CD14-positive monocyte (primary cell): ENCODE results near the gene DCAKD. TPM values are rescaled to one million over a fixed set of nuclear protein-coding genes. Genes with fewer than 3 reads are reported as not detected.

Experiments used
- DNase-seq, 3 donors: peaks; one replicate each; pipeline ENCODE4 v3.0.0-alpha.2; 2011 to 2022
- H2AFZ ChIP-seq: 2 replicates; pipeline ENCODE4 v1.6.0; 2012; ENCODE audit warnings: mild to moderate bottlenecking, low read depth, low read length, inconsistent platforms; ENCODE audit not compliant: insufficient read depth, poor library complexity, severe bottlenecking
- H3K27ac ChIP-seq, 2 donors: 1 replicate in 1 of 2; 2 replicates in 1 of 2; pipeline ENCODE4 v1.5.1; 2012 to 2013; ENCODE audit warnings: low read length in 2 of 2, control low read depth in 1 of 2, inconsistent platforms in 1 of 2, low read depth in 1 of 2, mild to moderate bottlenecking in 1 of 2
- H3K27me3 ChIP-seq, 2 donors: one replicate each; pipeline versions ENCODE4 v1.6.0 to v1.6.1; 2011 to 2013; ENCODE audit warnings: low read length in 2 of 2; ENCODE audit not compliant: control insufficient read depth in 2 of 2, insufficient read depth in 2 of 2
- H3K36me3 ChIP-seq, 2 donors: replicated peaks in 1 of 2; 1 replicate in 1 of 2; 2 replicates in 1 of 2; pipeline versions ENCODE4 v1.5.1 to v1.6.1; 2012 to 2013; ENCODE audit warnings: low read length in 2 of 2, control low read depth in 1 of 2, inconsistent platforms in 1 of 2, mild to moderate bottlenecking in 1 of 2; ENCODE audit not compliant: insufficient read depth in 2 of 2, control insufficient read depth in 1 of 2
- H3K4me1 ChIP-seq, 2 donors: 1 replicate in 1 of 2; 2 replicates in 1 of 2; pipeline versions ENCODE4 v1.5.1 to v1.6.1; 2012 to 2013; ENCODE audit warnings: low read length in 2 of 2, control low read depth in 1 of 2, inconsistent platforms in 1 of 2, mild to moderate bottlenecking in 1 of 2, moderate library complexity in 1 of 2; ENCODE audit not compliant: insufficient read depth in 2 of 2, control insufficient read depth in 1 of 2
- H3K4me2 ChIP-seq: replicated peaks from 2 replicates; pipeline ENCODE3; 2012; ENCODE audit warnings: low read length, moderate library complexity, mild to moderate bottlenecking; ENCODE audit not compliant: poor library complexity, severe bottlenecking; ENCODE audit errors: extremely low read depth
- H3K4me3 ChIP-seq, 3 experiments: fragments of 200-600 bp in 1 of 3; sonication (generic) in 1 of 3; replicated peaks in 1 of 3; 1 replicate in 2 of 3; 2 replicates in 1 of 3; pipeline ENCODE4 v1.5.1; 2011 to 2013; ENCODE audit warnings: low read length in 3 of 3, mild to moderate bottlenecking in 3 of 3, control low read depth in 2 of 3, low read depth in 2 of 3, inconsistent platforms in 1 of 3, moderate library complexity in 1 of 3
- H3K79me2 ChIP-seq: 2 replicates; pipeline ENCODE4 v1.6.0; 2012; ENCODE audit warnings: mild to moderate bottlenecking, control low read depth, inconsistent platforms, low read length, moderate library complexity; ENCODE audit not compliant: insufficient read depth
- H3K9ac ChIP-seq: 2 replicates; pipeline ENCODE4 v1.6.0; 2017; ENCODE audit warnings: low read length, mild to moderate bottlenecking; ENCODE audit not compliant: insufficient read depth, poor library complexity, severe bottlenecking
- H3K9me3 ChIP-seq, 2 donors: replicated peaks in 1 of 2; 1 replicate in 1 of 2; 2 replicates in 1 of 2; pipeline versions ENCODE4 v1.5.1 to v1.6.1; 2012 to 2013; ENCODE audit warnings: low read length in 2 of 2, control low read depth in 1 of 2; ENCODE audit not compliant: control insufficient read depth in 1 of 2, insufficient read depth in 1 of 2
- H4K20me1 ChIP-seq: 2 replicates; pipeline ENCODE4 v1.6.0; 2012; ENCODE audit warnings: mild to moderate bottlenecking, low read length, control low read depth, moderate library complexity; ENCODE audit not compliant: insufficient read depth
- H3K27ac Mint-ChIP-seq, 7 donors: one replicate each; pipeline ENCODE4 v1.8.0; 2020; ENCODE audit warnings: mild to moderate bottlenecking in 7 of 7, mixed read lengths in 7 of 7, moderate library complexity in 6 of 7, inconsistent platforms in 2 of 7
- H3K27me3 Mint-ChIP-seq, 3 donors: one replicate each; pipeline ENCODE4 v1.8.0; 2021 to 2022; ENCODE audit warnings: low read depth in 3 of 3, mild to moderate bottlenecking in 3 of 3, mixed read lengths in 3 of 3, moderate library complexity in 3 of 3, inconsistent platforms in 1 of 3
- H3K36me3 Mint-ChIP-seq, 2 donors: one replicate each; pipeline ENCODE4 v1.8.0; 2020; ENCODE audit warnings: mixed read lengths in 2 of 2, inconsistent platforms in 1 of 2, mild to moderate bottlenecking in 1 of 2
- H3K4me1 Mint-ChIP-seq: one replicate; pipeline ENCODE4 v1.8.0; 2020; ENCODE audit warnings: mild to moderate bottlenecking, mixed read lengths
- H3K4me3 Mint-ChIP-seq, 2 donors: one replicate each; pipeline ENCODE4 v1.8.0; 2020; ENCODE audit warnings: mild to moderate bottlenecking in 2 of 2, mixed read lengths in 2 of 2, moderate library complexity in 1 of 2
- H3K9me3 Mint-ChIP-seq, 7 donors: one replicate each; pipeline ENCODE4 v1.8.0; 2020 to 2022; ENCODE audit warnings: mixed read lengths in 7 of 7, mild to moderate bottlenecking in 6 of 7, moderate library complexity in 6 of 7, inconsistent platforms in 2 of 7
- CTCF ChIP-seq: fragments of 200-600 bp; IDR thresholded peaks from one replicate; pipeline ENCODE4 v1.8.0; 2022; ENCODE audit warnings: antibody characterized with exemption, mild to moderate bottlenecking
- WGBS: methylation state at CpG from one replicate; pipeline ENCODE4 v1.1.5; 2013; ENCODE audit warnings: missing lambda C conversion rate; ENCODE audit not compliant: insufficient coverage; 5-methylcytosine and 5-hydroxymethylcytosine counted together
- intact Hi-C, 2 donors: fragments of 100-400 bp; cut with micrococcal nuclease; formaldehyde crosslinking; loops; one replicate each; pipeline versions ENCODE4 v1.15.0 to v1.15.1; 2023
- polyA plus RNA-seq, 3 donors: library from polyadenylated mRNA; depleted of rRNA in 1 of 3; unstranded in 2 of 3; stranded (reverse) in 1 of 3; fragments of 300-500 nt in 2 of 3; fragments of >200 nt in 1 of 3; fragmentation: Illumina TruSeq in 2 of 3; gene quantifications; 1 replicate in 2 of 3; 2 replicates in 1 of 3; pipeline ENCODE4 v1.2.3, GENCODE V29; 2012 to 2021

Gene DCAKD
- polyA plus RNA-seq, 3 donors = 6.6 to 10.0 (median 8.7) TPM

DNA sequence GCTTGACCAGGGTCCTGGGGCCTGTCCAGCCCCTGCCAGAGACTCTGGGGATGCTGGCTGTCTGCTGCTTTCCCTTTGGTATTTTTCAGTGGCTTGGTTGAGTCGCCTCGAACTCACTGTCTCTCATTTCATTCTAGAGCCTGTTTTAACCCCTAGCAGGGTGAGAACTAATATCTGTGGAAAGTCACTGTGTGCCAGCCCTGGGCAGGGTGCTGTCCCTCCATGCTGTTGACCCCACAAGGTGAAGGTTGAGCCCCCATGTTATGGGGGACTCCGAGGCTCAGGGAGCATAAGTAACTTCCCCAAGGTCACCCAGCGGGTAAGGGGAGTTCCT, 33.0 kb downstream of the DCAKD start:
- no peak for TF ChIP-seq CTCF
- Histone ChIP-seq H3K4me3 (peak overlapping the region in 2 of 3 experiments; percentile 7 to 74), H3K4me2 (peak overlapping the region; percentile 81), H3K9me3 (peaks cover 0 to 13% of the 10 kb centered on the region in 2 donors), H3K9ac (peak overlapping the region; percentile 15), H3K4me1 (peaks cover 16 to 29% of the 10 kb centered on the region in 2 donors), H4K20me1 (no peaks in the 10 kb centered on the region), H3K27ac (no peak overlapping the region), H3K36me3 (no peaks in the 10 kb centered on the region), H2AFZ (peak overlapping the region; percentile 78), H3K27me3 (peaks cover 33 to 40% of the 10 kb centered on the region in 2 donors), H3K79me2 (no peaks in the 10 kb centered on the region)
- Mint-ChIP-seq H3K27ac (peak overlapping the region in 3 of 7 donors; percentile 71 to 89 (median 73)), H3K36me3 (peaks cover 10 to 19% of the 10 kb centered on the region in 2 donors), H3K27me3 (peaks cover 39 to 49% (median 43%) of the 10 kb centered on the region in 3 donors), H3K9me3 (peaks cover 0 to 23% (median 10%) of the 10 kb centered on the region in 7 donors), H3K4me1 (peaks cover 29% of the 10 kb centered on the region), H3K4me3 (peak overlapping the region; percentile 91 to 95)
- peak in 1 of 3 donors; percentile 8 for DNase-seq
- intact Hi-C loops = no loop called here
- 8% methylated on average over 2 of the region's 4 CpGs for WGBS

DNA sequence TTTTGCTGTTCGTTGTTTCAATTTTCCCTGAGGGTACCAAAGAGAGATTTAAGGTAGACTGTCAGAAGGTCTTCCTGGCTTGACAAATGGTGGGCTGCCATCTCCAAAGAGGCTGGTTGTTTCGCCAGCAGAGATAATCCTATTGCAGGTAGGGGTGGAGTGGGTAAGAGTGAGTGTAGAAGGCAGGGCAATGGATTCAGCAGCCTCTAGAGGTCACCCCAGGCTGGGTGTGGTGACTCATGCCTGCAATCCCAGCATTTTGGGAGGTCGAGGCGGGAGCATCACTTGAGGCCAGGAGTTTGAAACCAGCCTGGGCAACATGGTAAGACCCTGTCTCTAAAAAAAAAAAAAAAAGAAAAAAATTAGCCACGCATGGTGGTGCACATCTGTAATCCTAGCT, 34.6 kb downstream of the DCAKD start:
- Histone ChIP-seq H2AFZ (no peak overlapping the region), H3K79me2 (no peaks in the 10 kb centered on the region), H3K27ac (no peak overlapping the region), H3K9ac (no peak overlapping the region), H3K36me3 (no peaks in the 10 kb centered on the region), H3K4me3 (no peak overlapping the region), H4K20me1 (no peaks in the 10 kb centered on the region), H3K4me1 (peaks cover 16 to 23% of the 10 kb centered on the region in 2 donors), H3K4me2 (no peak overlapping the region), H3K27me3 (peaks cover 33 to 40% of the 10 kb centered on the region in 2 donors), H3K9me3 (peaks cover 0 to 13% of the 10 kb centered on the region in 2 donors)
- peaks cover 0 to 23% (median 10%) of the 10 kb centered on the region in 7 donors for H3K9me3 Mint-ChIP-seq
- peak; percentile 15 for TF ChIP-seq CTCF
- peaks cover 29% of the 10 kb centered on the region for H3K4me1 Mint-ChIP-seq
- 92% methylated on average over 2 of the region's 5 CpGs for WGBS
- intact Hi-C loops = no loop called here
- peaks cover 39 to 49% (median 43%) of the 10 kb centered on the region in 3 donors for H3K27me3 Mint-ChIP-seq
- peaks cover 6 to 19% of the 10 kb centered on the region in 2 donors for H3K36me3 Mint-ChIP-seq
- no peak overlapping the region for H3K4me3 Mint-ChIP-seq
- no peak for DNase-seq
- H3K27ac Mint-ChIP-seq = no peak overlapping the region
